NCI-H1048 (cell line): Measurements from ENCODE around the gene LEMD2.

Source experiments
- DNase-seq: peaks from one replicate; lab custom pipeline; 2025; lab: John Stamatoyannopoulos, UW

Gene LEMD2

DNA sequence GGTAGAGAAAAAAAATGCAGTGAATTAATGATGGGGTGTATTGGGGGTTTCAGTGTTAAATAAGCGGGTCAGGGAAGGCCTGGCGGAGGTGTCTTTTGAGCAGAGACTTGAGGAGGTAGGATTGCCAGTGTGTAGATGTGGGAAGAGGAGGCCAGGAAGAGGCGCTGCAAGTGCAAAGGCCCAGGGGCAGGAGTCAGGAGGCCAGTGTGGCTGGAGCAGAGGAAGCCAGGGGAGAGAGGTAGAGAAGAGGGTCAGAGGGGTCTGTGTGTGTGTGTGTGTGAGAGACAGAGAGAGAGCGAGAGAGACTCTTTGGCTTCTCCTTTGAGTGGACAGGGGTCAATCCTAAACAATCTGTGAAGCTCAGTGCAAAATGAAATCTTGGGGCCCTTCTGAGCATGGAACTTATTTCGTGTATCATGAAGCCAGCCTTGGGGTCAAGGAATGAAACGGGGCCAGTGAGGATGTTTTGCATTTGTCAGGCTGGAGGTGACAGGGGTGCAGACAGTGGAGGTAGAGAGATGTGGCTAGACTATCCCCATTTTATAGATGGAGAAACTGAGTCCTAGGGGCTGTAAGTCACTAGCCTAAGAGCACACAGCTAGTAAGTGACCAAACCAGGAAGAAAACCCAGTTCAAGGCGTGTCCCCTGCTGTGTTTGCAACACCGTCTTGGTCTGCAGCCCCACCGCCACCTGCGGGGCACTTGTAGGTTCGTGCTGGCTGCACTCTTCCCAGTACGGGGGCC lies 32.5 kb downstream of the LEMD2 start:
- DNase-seq: no peak

DNA sequence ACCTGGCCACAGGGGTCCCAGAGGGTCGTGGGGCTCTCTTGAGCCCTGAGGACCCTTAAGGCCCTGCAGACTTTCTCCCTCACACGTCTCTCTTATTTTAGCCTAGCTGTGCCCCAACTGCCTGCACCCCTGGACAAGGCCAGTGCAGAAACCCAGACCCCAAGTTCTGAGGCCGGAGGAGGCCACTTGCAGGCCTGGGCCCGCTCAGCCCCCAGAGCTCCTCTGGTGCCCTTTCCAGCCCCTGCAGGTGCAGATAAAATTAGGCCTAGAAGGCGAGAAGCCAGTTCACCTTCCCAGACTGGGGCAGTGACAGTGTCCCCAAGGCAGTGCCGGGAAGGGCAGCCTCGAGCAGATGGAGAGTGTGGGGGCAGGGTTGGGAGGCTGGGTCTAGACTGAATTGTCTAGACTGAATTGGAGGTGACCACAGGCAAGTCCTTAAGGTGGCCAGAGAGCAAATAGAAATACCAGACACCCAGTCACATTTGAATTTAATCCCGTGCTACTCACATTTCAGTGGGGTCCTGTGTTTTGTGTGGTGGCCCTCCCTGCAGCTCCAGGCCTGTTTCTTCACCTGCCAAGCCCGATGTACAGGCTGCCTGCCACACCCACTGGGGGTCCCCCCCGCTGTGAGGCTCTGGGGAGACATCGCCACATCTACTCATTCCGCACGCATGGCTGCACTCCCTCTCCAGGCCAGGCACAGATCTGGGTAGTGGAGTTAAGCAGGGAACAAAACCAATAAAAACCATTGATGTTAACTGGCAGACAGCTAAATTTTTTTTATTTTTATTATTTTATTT lies 33.7 kb downstream of the LEMD2 start:
- no peak for DNase-seq

DNA sequence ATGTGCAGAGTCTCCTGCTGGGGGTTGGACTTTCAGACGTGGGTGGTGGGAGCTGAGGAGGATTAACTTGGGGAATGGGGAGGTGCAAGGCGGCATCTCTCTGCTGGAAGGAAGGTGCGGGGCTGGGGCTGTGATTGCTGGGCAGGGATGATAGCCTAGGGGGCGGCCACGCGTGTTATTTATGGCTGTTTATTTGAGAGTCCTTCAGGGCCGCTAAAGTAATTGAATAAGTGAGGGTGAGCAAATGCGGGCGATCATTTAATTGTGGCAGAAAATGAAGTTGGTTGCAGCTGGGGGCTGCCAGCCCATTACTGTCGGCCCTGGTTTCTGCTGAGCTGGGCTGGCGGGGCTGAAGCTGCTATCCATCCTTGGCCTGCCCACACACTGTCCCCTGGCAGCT lies 34.7 kb downstream of the LEMD2 start:
- DNase-seq: no peak

DNA sequence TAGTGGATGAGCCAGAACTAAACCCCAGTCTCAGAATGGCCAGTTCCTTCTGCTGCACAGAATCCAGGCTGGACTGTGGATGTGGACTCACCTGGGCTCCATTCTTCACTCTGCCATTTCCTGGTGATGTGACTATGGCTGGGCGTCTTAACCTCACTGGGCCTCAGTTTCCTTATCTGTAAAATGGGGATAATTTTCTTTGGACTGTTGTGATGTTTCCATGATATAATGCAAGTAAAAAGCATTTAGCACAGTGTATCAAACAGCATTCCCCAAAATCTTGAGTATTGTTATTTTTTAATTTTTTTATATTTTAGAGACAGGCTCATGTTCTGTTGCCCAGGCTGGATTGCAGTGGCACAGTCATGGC lies 36.3 kb downstream of the LEMD2 start:
- no peak for DNase-seq

DNA sequence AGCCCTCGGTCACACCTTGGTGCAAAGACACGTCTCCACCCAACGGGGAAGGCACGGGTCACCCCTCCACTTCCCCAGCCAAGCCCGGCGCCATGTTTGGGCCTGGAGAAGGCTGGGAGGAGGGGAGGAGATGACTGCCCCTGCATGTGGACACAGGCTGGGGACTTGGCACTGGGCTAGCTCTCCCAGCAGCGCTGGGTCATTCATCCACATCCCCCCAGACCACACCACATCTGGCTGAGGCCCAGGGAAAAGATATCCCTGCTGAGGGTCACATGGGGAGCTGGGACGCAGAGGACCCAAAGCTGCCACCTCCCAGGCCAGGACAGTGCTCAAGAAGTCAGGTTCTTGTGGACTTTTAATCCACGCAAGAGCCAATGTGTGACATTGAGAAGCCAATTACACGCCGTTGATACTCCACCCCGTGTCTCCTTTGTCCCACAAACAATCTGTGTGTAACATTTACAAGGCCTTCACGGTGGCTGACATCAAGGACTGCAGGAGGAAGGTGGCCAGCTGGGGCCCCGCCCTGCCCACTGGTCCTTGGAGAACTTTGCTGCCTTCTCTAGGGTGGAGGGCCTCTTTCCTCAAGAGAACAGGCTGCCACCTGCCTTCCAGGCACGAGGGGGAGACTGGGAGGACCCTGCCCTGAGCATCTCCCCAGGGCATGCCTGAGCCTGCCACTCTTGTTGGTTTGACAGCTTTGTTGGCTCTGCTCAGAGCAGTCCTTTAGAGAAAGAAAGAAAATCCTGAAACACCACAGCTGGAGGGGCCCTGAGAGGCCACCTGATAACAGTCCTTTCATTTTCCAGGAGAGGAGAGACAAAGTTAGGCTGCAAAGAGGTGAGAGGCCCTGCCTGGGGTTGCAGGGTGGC lies 36.9 kb downstream of the LEMD2 start:
- DNase-seq: no peak

DNA sequence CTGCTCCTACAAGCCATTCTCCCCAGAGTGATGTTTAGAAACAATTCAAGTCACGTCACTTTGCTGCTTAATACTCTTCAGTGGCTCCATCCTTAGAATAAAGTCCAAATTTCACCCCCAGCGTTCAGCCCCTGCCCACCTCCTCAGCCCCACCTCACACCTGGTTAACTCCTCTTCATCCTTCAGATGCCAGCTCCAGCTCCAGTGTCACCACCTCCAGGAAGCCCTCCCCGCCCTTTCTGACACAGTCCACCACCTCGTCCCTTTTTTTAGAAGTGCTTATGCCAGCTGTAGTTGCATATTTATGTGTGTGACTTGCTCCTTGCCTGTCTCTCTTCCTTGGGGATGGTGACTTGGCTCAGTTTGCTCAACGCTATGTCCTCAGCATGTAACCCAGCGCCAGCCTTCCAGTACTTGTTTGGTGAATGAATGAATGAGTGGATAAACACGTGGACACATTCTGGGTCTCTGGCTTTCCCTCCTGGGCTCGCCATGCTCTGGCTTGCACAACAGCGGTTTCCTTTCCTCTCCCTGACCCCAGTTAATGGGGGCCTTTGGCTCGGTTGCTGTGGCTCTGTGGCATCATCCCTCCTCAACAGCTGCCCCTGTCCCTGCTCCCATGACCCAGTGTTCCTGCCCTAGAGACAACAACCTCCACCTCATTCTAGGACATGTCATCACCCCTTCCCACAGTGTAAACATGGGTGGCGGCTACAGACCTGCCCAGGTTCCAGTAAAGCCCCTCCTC lies 38.5 kb downstream of the LEMD2 start:
- no peak for DNase-seq

DNA sequence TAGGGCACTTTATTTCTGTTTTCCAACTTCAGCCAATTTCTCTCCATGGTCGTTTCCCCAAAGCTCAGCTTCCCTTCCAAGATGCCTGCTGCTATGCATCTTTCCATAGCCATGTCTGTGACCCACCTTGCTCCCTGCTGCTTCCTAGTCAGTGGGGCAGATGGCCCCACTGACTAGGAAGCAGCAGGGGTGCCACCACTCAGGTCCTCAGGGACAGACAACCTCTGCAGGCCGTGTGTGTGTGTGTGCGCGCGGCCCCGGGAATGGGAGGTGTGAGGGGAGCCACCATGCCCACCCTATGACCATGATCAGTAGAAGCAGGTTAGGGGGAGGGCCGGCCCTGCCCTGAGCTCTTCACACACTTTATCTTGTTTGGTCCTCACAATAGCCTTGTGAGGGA lies 39.5 kb downstream of the LEMD2 start:
- DNase-seq: no peak

DNA sequence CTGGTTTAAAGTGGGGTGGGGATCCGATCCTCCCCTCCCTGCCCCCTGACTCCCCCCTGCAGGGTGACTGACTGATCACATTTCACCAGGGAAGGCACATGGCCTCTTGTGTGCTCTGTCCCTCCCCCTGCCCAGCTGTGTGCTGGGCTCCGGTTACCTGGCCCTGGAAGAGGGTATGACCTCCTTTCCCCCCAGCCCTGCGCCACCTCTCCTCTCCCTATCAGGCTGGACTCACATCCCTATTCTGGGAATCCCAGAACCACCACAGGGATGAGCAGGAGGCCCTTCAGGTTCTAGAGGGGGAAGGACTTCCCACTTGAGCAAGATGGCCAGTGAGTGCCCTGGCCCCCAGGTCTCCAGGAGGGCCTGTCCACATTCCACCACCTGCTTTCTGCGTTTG lies 40.1 kb downstream of the LEMD2 start:
- DNase-seq: no peak

DNA sequence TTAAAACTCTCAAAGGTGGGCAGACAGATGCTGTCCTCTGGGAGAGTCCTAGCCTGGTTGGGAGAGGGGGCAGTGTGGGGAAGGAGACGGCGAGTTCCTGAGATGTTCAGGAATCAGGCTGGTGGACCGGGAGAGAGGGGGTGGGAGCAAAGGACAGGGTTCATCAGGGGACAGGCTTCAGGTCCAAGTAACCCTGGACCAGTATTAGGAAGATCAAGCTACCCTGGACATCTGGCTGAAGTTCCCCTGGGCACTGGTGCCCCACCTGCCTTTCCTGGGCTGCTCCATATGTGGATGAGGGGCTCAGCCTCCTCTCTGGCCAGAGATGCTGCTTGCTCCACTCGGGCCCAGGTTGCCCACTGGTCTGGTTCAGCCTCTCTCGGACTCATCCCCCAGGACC lies 41.1 kb downstream of the LEMD2 start:
- no peak for DNase-seq

DNA sequence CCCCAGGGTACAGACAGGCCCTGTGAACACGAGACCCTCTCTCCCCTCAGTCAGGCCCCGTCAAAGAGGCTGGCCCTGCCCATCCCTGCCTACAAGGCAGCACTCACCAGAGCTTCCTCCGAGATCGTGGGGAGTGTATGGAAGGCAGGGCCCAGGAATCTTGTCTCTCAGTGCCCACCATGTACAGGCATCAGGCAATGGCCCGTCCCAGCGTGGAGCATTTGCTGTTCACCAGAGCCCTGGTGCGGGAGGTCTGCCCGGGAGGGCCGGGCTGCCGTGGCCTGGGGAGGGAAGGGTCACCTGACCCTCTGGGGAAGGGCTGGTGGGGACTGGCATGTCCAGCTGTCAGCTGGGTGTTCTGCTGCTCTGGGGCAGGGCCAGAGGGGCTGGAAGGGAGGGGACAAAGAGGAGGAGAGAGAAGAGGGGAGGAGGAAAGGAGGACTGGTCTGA lies 42.3 kb downstream of the LEMD2 start, which contains the start of gene IP6K3:
IP6K3 (minus strand) TSS at position 255 of the 450 bp plus-strand sequence. CDS start 11,429 bp downstream, outside the sequence.
- DNase-seq: no peak

DNA sequence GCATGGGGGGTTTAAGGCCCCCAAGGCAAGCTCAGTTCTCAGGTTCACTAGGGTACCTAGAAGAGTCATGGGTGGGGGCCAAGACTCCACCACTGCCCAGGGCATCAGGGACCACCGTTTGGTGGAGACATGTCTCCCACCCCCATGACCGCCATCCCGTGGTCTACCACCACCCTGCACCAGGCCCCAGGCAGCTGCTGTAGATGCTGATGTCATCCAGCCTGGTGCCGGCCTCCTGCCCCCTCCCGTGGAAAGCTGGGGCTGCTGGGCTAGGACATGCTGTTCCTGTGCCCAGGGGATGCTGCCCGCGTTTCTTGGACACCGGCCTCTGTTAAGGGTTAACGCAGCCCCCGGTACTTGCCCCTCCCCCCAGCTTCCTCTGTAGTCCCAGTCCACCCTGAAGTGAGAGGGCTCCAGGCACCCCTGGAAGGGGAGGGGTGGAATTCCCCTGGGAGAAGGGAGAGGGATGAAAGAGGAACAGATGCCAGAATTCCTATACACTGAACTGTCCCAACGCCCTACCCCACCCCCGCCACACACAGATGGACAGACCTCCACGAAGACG lies 42.8 kb downstream of the LEMD2 start:
- DNase-seq: no peak

DNA sequence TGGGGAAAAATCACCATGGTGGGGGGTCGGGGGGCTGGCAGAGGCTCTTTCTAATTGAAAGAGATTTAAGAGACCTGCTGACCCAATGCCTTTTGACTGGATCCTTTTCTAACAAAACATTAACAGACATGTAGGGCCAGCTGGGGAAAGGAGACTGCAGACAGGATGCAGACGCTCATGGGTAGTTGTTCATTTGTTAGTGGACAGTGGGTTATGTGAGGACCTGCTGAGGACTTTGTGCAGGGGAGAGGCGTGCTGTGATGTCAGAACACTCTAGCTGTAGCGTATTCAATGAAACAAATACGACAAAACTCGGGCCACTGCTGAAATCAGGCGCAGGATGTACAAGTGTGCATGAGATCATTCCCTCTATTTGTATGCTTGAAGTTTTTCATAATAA lies 43.4 kb downstream of the LEMD2 start:
- no peak for DNase-seq

DNA sequence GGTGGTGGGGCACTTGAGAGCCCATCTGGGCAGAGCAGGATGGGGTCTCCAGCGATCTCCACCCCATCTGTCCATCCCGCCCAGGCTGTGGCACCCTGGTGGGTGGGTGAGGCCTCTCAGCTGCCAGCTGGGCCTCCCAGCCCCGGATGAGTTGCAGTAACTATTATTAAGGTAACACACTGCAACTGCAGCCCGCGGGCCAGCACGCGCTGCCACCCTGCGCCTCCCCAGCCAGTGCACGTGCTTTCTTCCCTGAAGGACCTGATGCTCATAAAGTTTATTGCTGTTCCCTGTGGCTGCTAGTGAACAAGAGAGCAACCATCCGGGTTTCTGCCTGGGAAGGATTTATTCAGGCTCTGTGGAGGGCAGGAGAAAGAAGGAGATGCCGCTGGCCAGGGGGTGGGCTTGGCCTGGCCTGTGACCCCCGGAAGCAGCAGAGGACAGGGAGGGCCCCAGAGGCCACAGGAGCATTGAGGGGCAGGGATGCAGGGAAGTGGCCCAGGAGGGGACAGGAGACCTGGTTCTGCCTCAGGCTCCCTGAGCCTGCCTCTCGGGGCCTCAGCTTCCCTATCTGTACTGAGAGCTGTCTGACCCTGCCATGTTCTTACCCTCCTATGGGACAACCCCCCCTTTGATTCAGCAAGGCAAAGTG lies 43.9 kb downstream of the LEMD2 start:
- no peak for DNase-seq

DNA sequence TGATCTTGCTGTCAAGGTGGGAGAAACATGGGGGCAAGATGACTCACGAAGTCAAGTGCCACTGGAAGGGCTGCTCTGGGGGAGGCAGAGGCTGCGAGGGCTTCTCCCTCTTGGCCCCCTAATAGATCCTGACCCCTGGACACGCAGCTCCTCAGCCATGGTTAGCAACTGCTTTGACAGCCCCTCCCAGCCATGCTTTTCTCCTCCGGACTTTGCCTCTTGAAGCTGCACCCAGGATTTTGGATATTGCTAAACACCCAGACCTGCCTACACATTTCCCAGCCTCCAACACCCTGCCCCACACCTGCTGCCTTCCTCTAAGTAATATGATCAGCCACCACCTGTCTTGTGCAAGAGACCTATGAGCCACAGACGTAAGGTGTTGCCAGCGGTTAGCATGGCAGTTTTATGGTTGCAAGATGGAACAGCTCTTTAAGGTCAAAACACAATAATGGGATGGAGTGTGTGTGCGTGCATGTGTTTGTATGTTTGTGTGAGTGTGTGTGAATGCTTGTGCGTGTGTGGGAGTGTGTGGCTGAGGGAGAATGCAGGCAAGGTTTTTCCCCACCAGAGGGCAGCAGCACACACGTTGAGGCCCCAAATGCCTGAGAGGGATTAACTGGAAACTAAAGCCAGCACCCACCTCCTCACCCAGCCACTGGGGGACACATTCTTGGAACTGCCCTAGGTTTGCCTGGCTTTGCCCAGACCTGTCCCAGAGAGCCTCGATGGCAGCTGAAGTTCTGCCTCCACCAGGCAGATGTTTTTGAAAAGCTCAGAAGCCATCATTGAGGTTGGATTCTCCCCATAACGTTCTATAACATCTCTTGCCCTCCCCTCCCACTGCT lies 44.7 kb downstream of the LEMD2 start:
- DNase-seq: peak; percentile 39

DNA sequence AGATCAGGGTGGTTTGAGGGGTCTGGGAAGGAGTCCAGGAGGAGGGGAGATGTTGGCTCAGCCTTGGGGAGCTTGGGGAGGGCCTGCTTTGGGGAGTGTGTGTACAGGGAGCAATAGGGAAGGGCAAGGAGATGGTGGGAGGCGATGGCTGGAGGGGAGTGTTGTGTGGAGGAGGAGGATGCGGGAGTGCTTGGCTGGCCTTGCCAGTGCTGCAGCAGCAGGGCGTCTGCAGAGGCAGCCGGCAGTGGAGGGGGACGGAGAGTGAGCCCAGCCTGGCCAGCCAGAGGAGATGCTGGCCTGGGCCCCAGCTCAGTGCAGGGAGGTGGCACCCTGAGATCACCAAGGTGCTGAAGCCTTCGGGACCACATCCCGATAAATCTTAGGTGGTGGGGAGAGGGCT lies 46.1 kb downstream of the LEMD2 start:
- DNase-seq: no peak

DNA sequence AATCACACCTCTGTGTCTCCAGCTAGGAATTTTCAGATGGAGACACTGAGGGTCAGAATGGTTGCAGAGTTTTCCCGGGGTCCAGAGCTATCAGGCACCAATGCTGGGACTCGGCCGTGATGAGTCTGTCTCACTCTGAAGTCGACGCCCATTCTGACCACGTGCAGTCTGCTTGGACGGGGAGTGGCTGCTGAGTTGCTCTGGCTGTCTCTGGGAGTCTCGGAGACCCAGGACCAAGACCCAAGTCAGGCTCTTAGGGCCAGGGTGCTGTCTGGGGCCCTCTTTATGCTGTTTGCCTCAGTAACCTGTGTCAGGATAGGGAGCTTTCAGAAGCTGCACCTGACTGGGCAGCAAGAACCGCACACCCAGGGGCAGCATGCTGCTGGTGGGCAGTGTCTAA lies 46.8 kb downstream of the LEMD2 start:
- DNase-seq: no peak

DNA sequence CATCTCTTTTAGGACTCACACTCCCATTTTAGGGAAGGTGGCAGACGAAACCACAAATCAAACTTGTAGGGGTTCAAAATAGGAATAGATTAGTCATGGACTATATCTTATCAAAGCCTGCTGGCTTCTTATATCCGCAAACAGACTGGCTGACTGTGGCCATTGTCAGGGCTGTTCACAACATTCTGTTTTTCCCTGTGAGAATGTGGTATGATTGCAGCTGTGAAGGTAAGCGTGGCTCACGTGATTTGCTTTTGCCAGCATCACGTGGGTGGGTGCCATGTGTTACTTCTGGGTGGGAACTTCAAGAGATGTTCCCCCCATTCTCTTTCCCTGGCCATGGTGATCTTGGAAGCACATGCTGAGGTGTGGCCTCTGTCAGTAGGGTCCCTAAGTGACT lies 48.1 kb downstream of the LEMD2 start:
- no peak for DNase-seq

DNA sequence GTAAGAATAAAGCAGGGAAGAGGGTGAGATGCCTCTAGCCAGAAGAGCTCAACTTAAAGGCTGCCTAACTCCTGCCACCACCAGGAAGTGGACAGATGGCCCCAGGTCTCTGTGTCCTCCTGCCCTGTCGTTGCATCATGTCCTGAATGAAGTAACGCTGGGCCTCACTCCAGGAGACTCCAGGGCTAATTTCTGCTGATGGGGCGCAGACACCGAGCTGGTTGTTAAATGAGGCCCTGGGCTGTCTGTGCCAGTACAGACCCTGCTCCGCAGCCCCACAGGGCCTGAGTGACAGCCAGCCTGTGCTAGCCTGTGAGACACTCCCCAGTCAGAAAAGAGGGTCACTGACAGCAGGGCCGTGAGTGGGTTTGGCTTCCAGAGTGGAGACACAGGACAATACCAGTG lies 48.7 kb downstream of the LEMD2 start:
- DNase-seq: no peak

DNA sequence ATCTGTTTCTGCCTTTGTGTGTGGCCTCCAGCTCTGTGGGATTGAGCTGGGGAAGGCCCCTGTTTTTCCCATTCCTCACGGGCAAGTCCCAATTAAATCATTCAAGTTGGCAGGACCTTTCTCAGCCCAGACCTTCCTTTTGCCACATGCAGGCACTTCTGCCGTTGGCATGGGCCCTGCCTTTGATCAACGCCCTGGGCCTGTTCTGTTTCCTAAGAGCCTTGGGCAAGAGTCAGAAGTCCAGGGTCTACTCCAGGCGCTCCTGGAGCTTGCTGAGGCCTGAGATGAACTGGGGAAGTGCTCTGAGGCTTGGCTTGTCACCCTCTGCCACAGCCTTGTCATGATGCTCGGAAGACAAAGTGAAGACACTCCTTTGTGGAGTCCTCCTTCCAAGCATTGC lies 49.4 kb downstream of the LEMD2 start:
- DNase-seq: no peak

DNA sequence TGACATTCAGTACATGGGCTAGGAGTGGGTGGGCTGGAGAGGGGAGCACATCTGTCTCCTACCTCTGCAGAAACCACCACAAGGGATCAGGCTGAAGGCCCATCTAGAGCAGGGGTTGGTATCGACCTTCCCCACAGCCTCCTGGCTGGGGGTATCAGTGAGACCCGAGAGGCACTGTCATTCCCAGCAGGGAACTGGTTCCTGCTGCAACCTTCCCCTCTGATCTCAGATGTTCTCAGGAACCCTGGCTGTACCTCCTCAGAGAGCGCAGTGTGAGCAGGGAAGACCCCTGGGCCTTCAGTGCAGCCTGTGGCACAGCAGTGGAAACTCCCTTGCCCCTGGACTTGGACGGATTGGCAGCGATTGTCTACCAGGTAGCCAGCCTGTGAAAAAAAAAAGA lies 50.1 kb downstream of the LEMD2 start:
- DNase-seq: no peak
